Measurements from ENCODE around the gene CACNA1S. TPM values are rescaled to one million over a fixed set of nuclear protein-coding genes. Genes with fewer than 3 reads are reported as not detected.

CACNA1S gene
- total RNA-seq, 4 donors from 2014 or later: not detected

DNA sequence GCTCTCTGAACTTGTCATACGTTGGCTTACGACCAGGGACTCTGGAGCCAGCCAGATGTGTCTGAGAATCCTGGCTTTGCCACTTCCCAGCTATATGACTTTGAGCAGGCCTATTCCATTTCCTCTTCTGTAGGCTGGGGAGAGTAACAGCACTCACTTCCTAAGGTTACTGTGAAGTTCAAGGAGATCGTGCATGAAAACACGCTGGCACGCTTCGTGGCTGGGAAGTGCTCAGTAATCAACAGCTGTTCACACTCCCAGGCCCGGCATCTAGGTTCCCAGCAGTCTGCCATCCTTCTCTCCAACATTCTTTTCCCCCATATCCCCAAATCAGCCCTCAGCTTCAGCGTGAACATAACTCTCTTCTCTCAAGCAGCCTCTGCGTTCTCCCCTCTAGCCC, 12.8 kb upstream of the CACNA1S start:
- TF ChIP-seq, protein P1, sequence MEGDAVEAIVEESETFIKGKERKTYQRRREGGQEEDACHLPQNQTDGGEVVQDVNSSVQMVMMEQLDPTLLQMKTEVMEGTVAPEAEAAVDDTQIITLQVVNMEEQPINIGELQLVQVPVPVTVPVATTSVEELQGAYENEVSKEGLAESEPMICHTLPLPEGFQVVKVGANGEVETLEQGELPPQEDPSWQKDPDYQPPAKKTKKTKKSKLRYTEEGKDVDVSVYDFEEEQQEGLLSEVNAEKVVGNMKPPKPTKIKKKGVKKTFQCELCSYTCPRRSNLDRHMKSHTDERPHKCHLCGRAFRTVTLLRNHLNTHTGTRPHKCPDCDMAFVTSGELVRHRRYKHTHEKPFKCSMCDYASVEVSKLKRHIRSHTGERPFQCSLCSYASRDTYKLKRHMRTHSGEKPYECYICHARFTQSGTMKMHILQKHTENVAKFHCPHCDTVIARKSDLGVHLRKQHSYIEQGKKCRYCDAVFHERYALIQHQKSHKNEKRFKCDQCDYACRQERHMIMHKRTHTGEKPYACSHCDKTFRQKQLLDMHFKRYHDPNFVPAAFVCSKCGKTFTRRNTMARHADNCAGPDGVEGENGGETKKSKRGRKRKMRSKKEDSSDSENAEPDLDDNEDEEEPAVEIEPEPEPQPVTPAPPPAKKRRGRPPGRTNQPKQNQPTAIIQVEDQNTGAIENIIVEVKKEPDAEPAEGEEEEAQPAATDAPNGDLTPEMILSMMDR (IDR thresholded peaks at IDR 0.05; ENCODE audit: low read depth): no peak

DNA sequence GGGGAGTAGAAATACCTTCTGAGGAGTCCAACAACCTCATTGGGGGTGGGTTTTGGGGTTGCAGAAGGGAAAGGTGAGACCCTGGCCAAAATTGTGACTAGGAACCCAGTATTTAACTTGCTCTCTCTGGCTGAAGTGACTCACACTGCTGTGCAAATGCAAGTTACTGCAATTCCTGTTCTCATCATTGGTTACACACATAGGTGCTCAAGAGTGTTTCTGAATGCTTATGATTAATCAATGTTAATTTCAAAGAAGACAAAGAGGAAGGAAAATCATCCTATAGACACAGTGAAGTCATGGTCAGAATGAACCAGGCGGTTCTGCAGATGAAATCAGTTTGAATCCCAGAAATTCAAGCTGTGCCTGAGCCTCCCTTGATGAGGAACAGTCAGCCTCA, 11.6 kb upstream of the CACNA1S start:
- TF ChIP-seq, protein P1 (IDR thresholded peaks at IDR 0.05; ENCODE audit: low read depth): no peak

DNA sequence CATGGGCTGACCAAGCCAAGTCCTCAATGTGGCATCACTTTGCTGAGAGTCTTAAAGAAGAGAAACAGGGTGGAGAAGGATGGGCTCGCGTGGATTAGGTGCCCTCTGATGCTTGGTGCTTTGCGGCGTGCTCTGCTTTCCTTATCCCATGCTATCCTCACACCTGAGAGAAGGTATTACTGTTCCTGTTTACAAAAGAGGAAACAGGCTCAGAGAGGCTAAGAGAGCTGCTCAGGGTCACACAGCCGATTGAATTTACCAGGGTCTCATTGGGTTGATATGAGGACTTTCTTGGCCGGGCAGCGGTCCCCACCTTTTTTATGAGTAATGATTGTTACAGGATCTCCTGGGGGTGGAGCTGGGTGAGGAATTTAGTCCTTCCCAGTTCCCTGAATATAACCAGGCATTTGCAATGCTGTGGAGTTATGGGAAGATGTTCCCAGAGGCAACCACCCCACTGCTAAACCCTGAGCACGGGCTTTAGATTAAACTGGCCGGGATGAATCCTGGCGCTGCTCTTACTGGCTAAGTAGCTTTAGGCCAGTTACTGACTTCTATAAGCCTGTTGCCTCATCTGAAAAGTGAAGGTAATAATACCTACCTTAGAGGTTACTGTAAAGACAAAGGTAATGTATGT, 10.2 kb upstream of the CACNA1S start:
- TF ChIP-seq, protein P1 (IDR thresholded peaks at IDR 0.05; ENCODE audit: low read depth): no peak

DNA sequence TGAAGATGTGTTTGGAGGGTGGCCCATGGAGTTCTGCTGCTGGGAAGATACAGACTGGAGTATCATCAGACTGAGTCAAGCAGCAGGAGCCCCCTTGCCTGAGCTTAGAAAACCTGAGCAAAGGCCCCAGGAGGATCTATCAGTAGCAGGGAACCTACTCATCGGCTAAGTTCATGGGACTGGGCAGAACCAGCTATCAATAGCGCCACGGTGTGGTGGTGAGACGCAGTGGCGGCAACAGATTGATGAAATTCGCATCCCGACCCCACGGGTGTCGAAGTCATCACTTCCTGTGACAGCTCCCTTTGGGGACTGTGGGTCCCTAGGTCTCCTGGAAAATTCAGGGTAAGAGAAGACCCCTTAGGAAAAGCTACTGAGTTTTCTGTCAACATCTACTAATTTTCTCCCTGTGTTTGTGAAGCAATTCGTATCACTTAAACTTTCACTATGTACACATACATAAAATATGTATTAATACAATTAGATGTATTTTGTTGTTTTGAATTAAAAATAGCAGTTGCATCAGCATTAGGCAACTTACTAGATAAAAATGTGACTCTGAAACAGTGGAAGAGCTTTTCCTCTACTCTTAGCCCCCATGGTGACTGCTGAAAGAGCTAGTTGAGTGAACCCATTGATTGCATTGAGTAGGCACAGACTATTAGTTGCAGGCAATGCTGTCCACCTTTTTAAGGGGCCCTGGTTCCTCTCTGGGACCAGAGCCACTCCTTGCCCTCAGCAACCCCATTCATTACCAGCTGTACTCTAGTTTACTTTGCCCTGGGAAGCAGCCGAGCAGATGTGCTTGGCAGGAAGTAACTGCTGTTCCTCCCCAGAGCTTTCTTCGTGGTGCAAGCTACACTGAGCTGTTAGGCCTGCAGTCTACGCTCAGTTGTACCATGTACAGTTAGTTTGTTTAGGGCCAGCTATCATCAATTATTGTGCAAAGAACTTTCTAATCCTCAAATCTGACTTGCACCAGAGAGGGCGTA, 7.3 kb upstream of the CACNA1S start:
- TF ChIP-seq, protein P1 (IDR thresholded peaks at IDR 0.05; ENCODE audit: low read depth): no peak

DNA sequence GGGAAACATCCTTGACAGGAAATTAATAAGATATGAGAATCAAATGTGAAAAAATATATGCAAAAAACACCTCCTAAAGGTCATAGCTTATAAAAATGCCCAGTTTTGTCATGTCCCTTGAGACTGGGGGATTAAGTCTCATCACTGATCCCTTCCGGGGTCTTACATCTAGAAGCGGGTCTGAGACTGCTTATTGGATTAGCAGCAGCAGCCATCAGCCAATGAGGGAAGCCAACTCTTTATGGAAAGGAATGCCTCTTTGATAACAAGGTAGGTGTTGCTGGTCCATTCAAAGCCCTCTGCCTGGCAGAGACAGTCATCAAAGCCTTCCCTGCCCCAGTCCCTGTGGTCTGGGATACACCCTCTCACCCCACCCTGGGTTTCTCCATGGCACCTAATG, 3.9 kb upstream of the CACNA1S start:
- TF ChIP-seq, protein P1 (IDR thresholded peaks at IDR 0.05; ENCODE audit: low read depth): no peak

DNA sequence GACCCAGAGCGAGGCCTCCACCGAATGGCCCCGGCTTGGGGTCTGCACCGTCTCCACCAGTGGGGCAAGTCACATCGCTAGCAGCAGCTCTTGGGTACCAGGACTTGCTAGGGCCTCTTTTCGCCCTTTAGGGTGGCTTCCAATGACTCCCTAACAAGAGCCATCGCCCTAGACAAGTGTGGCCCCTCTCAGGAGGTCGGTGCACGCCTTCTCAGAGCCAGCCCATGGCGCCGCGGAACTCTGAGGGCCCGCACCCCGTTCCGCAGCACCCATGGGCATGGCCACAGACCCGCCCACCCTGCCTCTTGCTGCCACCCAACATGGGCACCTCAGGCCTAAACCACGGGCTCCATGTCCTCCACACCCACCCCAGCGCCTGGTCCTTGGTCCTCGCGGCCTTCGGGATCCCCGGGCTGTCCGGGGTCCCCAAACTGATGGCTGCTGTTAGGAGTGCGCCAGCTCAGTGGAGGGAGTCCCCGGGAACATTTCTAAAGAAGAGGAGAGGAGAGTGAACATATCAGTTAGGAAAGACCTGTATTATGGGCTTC, 3.2 kb upstream of the CACNA1S start:
- TF ChIP-seq, protein P1 (IDR thresholded peaks at IDR 0.05; ENCODE audit: low read depth): no peak
